WERI-Rb-1 (cell line): ENCODE measurements around the gene SCML1.
A peak's percentile ranks its signal among the peaks of the same experiment; 100 is the strongest.

ENCODE experiments used
- DNase-seq: peaks from one replicate; pipeline ENCODE4 v3.0.0-alpha.2; 2020
- H3K27ac ChIP-seq: fragments of 250-450 bp; sonication (Bioruptor Pico); 2 replicates; pipeline ENCODE4 v1.5.1; 2020; ENCODE audit warnings: mild to moderate bottlenecking, moderate library complexity
- H3K27me3 ChIP-seq: fragments of 250-450 bp; sonication (Bioruptor Pico); 2 replicates; pipeline ENCODE4 v1.5.1; 2021; ENCODE audit warnings: mild to moderate bottlenecking, low read depth, moderate library complexity; ENCODE audit not compliant: insufficient read depth, severe bottlenecking
- H3K36me3 ChIP-seq: fragments of 250-450 bp; sonication (Bioruptor Pico); 2 replicates; pipeline ENCODE4 v1.5.1; 2020; ENCODE audit warnings: mild to moderate bottlenecking, moderate library complexity
- H3K4me3 ChIP-seq: 2 replicates; pipeline ENCODE4 v1.5.1; 2011; ENCODE audit warnings: low read depth, mild to moderate bottlenecking, control low read depth, low read length
- H3K9me3 ChIP-seq: fragments of 250-450 bp; sonication (Bioruptor Pico); 2 replicates; pipeline ENCODE4 v1.5.1; 2021; ENCODE audit warnings: mild to moderate bottlenecking, moderate library complexity; ENCODE audit not compliant: severe bottlenecking
- TF ChIP-seq, protein P1 (sequence below): IDR thresholded peaks from 2 replicates; pipeline ENCODE4 v1.5.1; 2011; ENCODE audit warnings: low read depth, mild to moderate bottlenecking, control low read depth, inconsistent platforms, low read length

The SCML1 gene

DNA sequence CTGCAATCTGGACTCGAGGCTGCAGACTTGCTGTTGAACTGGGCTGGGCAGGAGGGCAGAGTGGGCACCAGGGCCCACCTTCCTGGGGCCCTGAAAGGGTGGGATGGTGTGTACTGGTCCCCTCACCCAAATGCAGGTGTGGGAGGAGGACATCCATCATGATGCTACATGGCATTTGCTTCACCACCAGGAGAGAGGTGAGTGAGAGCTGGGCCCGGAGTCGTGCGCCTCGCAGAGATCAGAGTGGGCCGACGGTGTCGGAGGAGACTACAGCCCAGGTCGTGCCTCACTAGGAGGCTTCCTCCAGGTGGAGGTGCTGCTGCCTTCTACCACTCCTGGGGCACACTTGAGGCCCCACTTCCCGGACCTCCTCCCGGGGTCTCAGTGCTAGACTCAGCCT lies 50.3 kb downstream of the SCML1 start:
- H3K36me3 ChIP-seq, result no peaks in the 10 kb centered on the region
- peaks cover 22% of the 10 kb centered on the region for H3K27me3 ChIP-seq
- TF ChIP-seq, protein P1, sequence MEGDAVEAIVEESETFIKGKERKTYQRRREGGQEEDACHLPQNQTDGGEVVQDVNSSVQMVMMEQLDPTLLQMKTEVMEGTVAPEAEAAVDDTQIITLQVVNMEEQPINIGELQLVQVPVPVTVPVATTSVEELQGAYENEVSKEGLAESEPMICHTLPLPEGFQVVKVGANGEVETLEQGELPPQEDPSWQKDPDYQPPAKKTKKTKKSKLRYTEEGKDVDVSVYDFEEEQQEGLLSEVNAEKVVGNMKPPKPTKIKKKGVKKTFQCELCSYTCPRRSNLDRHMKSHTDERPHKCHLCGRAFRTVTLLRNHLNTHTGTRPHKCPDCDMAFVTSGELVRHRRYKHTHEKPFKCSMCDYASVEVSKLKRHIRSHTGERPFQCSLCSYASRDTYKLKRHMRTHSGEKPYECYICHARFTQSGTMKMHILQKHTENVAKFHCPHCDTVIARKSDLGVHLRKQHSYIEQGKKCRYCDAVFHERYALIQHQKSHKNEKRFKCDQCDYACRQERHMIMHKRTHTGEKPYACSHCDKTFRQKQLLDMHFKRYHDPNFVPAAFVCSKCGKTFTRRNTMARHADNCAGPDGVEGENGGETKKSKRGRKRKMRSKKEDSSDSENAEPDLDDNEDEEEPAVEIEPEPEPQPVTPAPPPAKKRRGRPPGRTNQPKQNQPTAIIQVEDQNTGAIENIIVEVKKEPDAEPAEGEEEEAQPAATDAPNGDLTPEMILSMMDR, result no peak
- H3K9me3 ChIP-seq, result no peaks in the 10 kb centered on the region
- no peak overlapping the region for H3K27ac ChIP-seq
- no peak for DNase-seq
- H3K4me3 ChIP-seq, result no peak overlapping the region

DNA sequence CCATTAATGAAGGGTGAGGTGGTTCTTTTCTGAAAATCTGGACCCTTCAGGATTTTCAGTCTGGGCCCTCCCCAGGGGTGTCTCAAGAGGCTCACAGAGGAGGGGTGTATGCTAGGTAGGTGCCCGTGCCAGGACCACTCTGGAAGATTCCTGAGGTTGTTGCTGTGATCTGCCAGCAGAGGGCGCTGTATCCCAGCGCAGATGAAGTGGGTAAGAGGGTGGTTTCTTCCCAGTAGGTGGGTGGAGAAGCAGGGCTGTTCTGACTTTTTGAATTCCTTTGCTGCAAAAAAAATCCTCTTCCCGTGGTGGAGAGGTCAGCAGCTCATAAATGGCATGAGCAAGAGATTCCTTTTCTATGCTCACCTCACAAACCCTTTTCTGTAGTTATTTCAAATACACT lies 51.1 kb downstream of the SCML1 start:
- Histone ChIP-seq H3K4me3 (no peak overlapping the region), H3K27me3 (peaks cover 22% of the 10 kb centered on the region), H3K27ac (no peak overlapping the region), H3K36me3 (no peaks in the 10 kb centered on the region), H3K9me3 (no peaks in the 10 kb centered on the region)
- peak; percentile 39 for DNase-seq
- TF ChIP-seq, protein P1, result peak; percentile 91

GRCh38 chrX:17788956-17789562 lies 51.8 kb downstream of the SCML1 start:
- H3K4me3 ChIP-seq, result no peak overlapping the region
- H3K27me3 ChIP-seq, result peaks cover 22% of the 10 kb centered on the region
- DNase-seq, result no peak
- TF ChIP-seq, protein P1, result no peak
- H3K36me3 ChIP-seq, result no peaks in the 10 kb centered on the region
- no peaks in the 10 kb centered on the region for H3K9me3 ChIP-seq
- H3K27ac ChIP-seq, result no peak overlapping the region

DNA sequence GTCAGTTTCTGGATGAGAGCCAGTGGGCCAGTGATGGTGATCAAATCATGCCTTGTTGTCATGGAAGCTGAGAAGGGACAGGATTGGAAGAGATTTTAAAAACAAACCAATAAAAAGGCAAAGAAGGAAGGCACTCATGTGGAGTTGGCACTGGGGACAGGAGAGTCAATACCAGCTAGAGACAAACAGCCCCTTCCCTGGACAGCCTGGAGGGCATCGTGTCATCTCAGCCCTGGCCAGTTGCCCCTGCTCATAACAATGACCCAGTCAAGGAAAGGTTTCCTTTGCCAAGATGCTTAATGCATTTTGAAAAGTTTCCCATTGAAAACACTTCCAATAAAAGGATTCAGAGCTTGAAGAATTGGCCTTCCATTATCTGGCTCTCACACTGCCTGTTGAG lies 55.5 kb downstream of the SCML1 start:
- H3K27me3 ChIP-seq, result peaks cover 45% of the 10 kb centered on the region
- DNase-seq, result no peak

GRCh38 chrX:17798921-17799320 lies 61.6 kb downstream of the SCML1 start:
- no peak overlapping the region for H3K27ac ChIP-seq
- peaks cover 77% of the 10 kb centered on the region for H3K27me3 ChIP-seq
- no peak overlapping the region for H3K4me3 ChIP-seq
- TF ChIP-seq, protein P1, result no peak
- no peaks in the 10 kb centered on the region for H3K9me3 ChIP-seq
- H3K36me3 ChIP-seq, result no peaks in the 10 kb centered on the region
- no peak for DNase-seq

More for the DNA sequence above, 55.5 kb downstream of the SCML1 start:
- Histone ChIP-seq H3K36me3 (no peaks in the 10 kb centered on the region), H3K27ac (no peak overlapping the region), H3K9me3 (no peaks in the 10 kb centered on the region), H3K4me3 (no peak overlapping the region)
- TF ChIP-seq, protein P1, result no peak

DNA sequence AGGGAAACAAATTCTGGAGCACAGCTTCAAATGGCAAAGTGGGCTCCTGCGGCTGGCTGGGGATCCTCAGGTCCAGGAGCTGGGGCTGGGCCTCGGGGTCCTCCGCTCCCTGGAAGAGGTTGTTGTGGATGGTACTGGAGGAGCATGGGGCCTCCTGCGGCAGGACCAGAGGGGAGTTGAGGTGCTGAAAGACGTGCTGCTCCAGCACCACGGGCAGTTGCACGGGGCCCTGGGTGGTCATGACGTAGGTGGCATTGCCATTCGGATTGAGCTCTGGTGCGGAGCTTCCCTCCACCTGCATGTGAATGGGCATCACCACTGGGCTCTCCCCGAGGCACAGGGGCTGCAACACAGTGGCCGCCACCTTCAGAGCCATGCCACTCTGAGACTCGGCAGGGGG lies 64.1 kb downstream of the SCML1 start:
- Histone ChIP-seq H3K9me3 (no peaks in the 10 kb centered on the region), H3K27ac (no peak overlapping the region), H3K27me3 (peaks cover 70% of the 10 kb centered on the region), H3K4me3 (no peak overlapping the region), H3K36me3 (no peaks in the 10 kb centered on the region)
- TF ChIP-seq, protein P1, result no peak
- DNase-seq, result no peak
